Epithelial cell of esophagus (primary cell): ENCODE results near the gene RPTOR.

ENCODE experiments used
- DNase-seq: peaks from one replicate; pipeline ENCODE4 v3.0.0; 2010; ENCODE audit warnings: low read depth
- H3K4me3 ChIP-seq: 2 replicates; pipeline ENCODE4 v1.5.1; 2011; ENCODE audit warnings: mild to moderate bottlenecking, low read length, control low read depth
- CTCF ChIP-seq: IDR thresholded peaks from 2 replicates; pipeline ENCODE4 v1.5.1; 2011; ENCODE audit warnings: low read depth, mild to moderate bottlenecking, low read length, control low read depth, inconsistent platforms; ENCODE audit not compliant: insufficient read depth; ENCODE audit errors: missing control alignments

RPTOR gene

GRCh38 chr17:80513201-80513600 lies 31.4 kb upstream of the RPTOR start:
- DNase-seq = no peak
- no peak overlapping the region for H3K4me3 ChIP-seq
- no peak for TF ChIP-seq CTCF

- TF ChIP-seq CTCF = no peak
- DNase-seq = peak; percentile 27
- no peak overlapping the region for H3K4me3 ChIP-seq
Measured at GRCh38 chr17:80513892-80514291, 30.7 kb upstream of the RPTOR start.

GRCh38 chr17:80516171-80516932 lies 28.3 kb upstream of the RPTOR start:
- no peak for TF ChIP-seq CTCF
- DNase-seq = no peak
- no peak overlapping the region for H3K4me3 ChIP-seq

- no peak for TF ChIP-seq CTCF
- H3K4me3 ChIP-seq = no peak overlapping the region
- DNase-seq = peak; percentile 50
Measured at GRCh38 chr17:80517641-80518040, 27.0 kb upstream of the RPTOR start.

GRCh38 chr17:80518392-80518791 lies 26.2 kb upstream of the RPTOR start:
- TF ChIP-seq CTCF = no peak
- no peak for DNase-seq
- H3K4me3 ChIP-seq = no peak overlapping the region

- TF ChIP-seq CTCF = no peak
- no peak for DNase-seq
- no peak overlapping the region for H3K4me3 ChIP-seq
Measured at GRCh38 chr17:80519091-80519781, 25.4 kb upstream of the RPTOR start.
